ENCODE data around the gene APH1B.

Gene APH1B

DNA sequence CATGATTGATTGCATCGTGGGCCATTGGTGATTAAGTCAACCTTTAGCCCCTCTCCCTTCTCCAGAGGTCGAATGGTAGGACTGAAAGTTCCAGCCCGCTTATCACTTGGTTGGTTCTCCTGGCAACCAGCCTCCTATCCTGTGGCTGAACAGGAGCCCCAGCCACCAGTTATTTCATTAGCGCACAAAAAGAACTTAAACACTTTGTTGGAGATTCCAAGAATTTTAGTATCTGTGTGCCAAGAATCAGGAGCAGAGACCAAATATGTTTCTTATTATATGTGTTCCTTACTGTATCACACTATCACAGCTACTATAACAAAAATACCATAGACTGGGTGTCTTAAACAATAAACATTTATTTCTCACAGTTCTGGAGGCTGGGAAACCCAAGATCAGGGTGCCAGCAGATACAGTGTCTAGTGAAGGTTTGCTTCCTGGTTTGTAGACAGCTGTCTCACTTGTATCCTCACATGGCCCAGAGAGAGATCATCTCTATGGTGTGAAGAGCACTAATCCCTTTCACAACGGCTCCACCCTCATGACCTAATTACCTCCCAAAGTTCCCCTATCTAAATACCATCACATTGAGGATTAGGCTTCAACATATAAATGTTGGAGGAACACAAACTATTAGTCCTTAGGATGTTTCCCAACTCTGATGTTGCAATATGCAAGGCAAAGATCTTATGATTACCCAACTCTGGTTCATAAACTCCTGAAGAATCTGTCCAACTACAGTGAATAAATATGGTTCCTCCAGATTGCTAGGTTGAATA, 30.5 kb upstream of the APH1B start:
- TF ChIP-seq CTBP1 (IDR thresholded peaks at IDR 0.05; ENCODE audit: borderline replicate concordance) (no peak), SP1 (IDR thresholded peaks at IDR 0.05) (no peak), ARNT (IDR thresholded peaks at IDR 0.05) (no peak), HDGF (IDR thresholded peaks at IDR 0.05; ENCODE audit: borderline replicate concordance) (no peak)
- ChIA-PET POLR2A (no interaction called here), CTCF (no interaction called here)
- no peak for DNase-seq (ENCODE audit: extremely low spot score)

DNA sequence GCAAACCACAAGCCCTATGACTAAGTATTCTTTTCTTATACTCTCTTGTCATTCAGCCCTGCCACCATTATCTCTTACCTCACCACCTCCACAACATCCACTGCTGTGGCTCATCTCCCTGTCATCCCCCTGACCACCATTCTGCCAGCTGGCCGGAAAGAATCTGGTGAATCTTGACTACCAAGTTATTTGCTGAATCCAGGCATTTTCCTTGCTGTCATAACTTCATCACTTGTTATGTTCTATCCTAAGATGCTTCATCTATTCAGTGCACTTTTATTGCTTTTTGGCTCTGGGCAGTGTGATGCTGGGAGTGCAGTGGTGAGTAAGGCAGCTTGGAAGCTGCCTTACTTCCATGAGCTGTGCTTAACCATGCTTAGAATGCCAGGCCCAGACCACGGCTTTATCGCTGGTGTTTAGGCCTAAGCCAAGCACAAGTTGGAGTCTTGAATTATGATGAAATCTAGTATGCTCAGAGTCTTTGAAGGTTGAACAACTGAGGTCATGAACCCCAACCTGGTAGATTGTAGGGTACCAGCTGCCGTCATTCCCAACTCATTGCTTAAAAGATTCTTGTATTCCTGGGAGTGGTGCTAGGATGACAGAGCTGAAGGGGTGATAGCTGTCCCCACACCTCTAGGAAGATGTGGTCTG, 27.0 kb upstream of the APH1B start:
- POLR2A ChIA-PET, result no interaction called here
- TF ChIP-seq ZNF384 (IDR thresholded peaks at IDR 0.05) (no peak), FOXM1 (IDR thresholded peaks at IDR 0.05; ENCODE audit: borderline replicate concordance) (no peak)
- no peak for DNase-seq (ENCODE audit: extremely low spot score)
- CTCF ChIA-PET, result no interaction called here

DNA sequence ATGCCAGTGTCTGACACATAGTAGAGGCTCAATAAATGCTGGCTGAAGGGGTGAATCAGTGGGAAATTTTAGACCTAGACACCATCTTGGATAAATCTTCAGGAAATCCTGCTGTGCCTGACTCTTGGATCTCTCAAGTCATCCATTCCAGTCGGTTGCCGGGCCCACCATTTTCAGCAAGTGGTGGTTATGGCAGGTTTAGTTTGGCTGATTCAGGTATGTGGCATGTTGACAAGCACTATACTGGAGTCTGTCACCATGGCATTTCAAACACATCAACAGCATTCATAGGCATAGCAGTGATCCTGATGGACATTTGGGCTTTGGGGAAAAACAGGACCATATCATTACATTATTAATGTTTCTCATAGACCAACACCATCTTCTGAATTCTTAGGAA, 25.7 kb upstream of the APH1B start:
- POLR2A ChIA-PET, result no interaction called here
- CTCF ChIA-PET, result no interaction called here
- TF ChIP-seq L3MBTL2 (conservative IDR thresholded peaks at IDR 0.05), result no peak
- no peak for TF ChIP-seq SP1 (IDR thresholded peaks at IDR 0.05)
- no peak for TF ChIP-seq HDGF (IDR thresholded peaks at IDR 0.05; ENCODE audit: borderline replicate concordance)
- no peak for TF ChIP-seq SUZ12 (IDR thresholded peaks at IDR 0.05)
- TF ChIP-seq ARNT (IDR thresholded peaks at IDR 0.05), result no peak
- TF ChIP-seq FOXM1 (IDR thresholded peaks at IDR 0.05; ENCODE audit: borderline replicate concordance), result no peak
- no peak for TF ChIP-seq FOXA1 (IDR thresholded peaks at IDR 0.05)
- no peak for TF ChIP-seq FOXK2 (IDR thresholded peaks at IDR 0.05)
- TF ChIP-seq LEF1 (IDR thresholded peaks at IDR 0.05; ENCODE audit: borderline replicate concordance), result no peak

DNA sequence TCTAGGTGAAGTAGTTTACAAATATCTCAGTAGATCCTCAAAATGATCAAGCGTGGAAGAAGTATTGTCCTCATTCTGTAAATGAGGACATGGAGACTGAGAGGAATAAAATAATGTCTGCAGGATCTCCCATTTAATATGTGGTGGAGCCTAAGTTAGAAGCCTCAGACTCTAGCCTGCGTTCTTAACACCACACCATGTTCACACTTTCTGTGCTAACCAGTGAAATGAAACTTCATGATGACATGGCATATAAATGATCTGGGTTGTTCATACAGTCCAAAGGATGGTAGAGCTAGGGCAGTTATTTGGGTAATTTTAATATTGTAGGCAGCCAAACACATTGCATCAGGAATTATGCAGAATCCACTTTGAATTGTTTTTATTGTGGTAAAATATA, 25.1 kb upstream of the APH1B start:
- no peak for TF ChIP-seq HDGF (IDR thresholded peaks at IDR 0.05; ENCODE audit: borderline replicate concordance)
- TF ChIP-seq FOXA1 (IDR thresholded peaks at IDR 0.05), result no peak
- no peak for TF ChIP-seq SUZ12 (IDR thresholded peaks at IDR 0.05)
- TF ChIP-seq BHLHE40 (IDR thresholded peaks at IDR 0.05; ENCODE audit: borderline replicate concordance), result no peak
- no peak for TF ChIP-seq FOXM1 (IDR thresholded peaks at IDR 0.05; ENCODE audit: borderline replicate concordance)
- no peak for TF ChIP-seq NFRKB (IDR thresholded peaks at IDR 0.05)
- TF ChIP-seq CTBP1 (IDR thresholded peaks at IDR 0.05; ENCODE audit: borderline replicate concordance), result no peak
- POLR2A ChIA-PET, result no interaction called here
- CTCF ChIA-PET, result no interaction called here
- DNase-seq (ENCODE audit: extremely low spot score), result no peak

More for the DNA sequence above, 25.7 kb upstream of the APH1B start:
- DNase-seq (ENCODE audit: extremely low spot score), result no peak

DNA sequence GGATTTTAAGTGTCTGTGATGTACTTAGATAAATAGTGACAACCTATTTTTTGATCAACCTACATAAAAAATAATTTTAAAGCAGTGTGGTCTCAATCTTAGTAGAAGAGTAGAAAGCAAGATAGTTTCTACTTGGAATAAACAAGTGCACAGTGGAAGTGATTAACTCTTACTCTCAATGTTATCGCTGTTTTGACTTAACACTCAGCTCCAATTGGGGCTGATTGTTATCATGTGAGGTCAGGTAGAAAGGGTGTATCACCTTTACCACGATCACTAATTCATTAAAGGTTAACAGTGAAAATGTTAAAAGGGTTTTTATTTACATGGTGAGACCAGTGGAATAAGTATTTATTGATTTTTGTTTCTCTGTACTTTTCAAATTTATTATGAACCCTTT, 22.4 kb upstream of the APH1B start:
- POLR2A ChIA-PET, result interaction anchor here (0.6 kb wide), 1 partner anchor 21 kb away, joined by 3 read pairs; no protein-coding TSS in a partner anchor
- CTCF ChIA-PET, result interaction anchor here (0.9 kb wide), 1 partner anchor 39 kb away, joined by 11 read pairs; no protein-coding TSS in a partner anchor
- no peak for DNase-seq (ENCODE audit: extremely low spot score)
- TF ChIP-seq SP1 (IDR thresholded peaks at IDR 0.05) (no peak), ZNF384 (IDR thresholded peaks at IDR 0.05) (no peak), ELF4 (IDR thresholded peaks at IDR 0.05) (no peak), LEF1 (IDR thresholded peaks at IDR 0.05; ENCODE audit: borderline replicate concordance) (no peak), CTBP1 (IDR thresholded peaks at IDR 0.05; ENCODE audit: borderline replicate concordance) (no peak)
- TF ChIP-seq, protein P1, sequence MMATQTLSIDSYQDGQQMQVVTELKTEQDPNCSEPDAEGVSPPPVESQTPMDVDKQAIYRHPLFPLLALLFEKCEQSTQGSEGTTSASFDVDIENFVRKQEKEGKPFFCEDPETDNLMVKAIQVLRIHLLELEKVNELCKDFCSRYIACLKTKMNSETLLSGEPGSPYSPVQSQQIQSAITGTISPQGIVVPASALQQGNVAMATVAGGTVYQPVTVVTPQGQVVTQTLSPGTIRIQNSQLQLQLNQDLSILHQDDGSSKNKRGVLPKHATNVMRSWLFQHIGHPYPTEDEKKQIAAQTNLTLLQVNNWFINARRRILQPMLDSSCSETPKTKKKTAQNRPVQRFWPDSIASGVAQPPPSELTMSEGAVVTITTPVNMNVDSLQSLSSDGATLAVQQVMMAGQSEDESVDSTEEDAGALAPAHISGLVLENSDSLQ (IDR thresholded peaks at IDR 0.05), result no peak

DNA sequence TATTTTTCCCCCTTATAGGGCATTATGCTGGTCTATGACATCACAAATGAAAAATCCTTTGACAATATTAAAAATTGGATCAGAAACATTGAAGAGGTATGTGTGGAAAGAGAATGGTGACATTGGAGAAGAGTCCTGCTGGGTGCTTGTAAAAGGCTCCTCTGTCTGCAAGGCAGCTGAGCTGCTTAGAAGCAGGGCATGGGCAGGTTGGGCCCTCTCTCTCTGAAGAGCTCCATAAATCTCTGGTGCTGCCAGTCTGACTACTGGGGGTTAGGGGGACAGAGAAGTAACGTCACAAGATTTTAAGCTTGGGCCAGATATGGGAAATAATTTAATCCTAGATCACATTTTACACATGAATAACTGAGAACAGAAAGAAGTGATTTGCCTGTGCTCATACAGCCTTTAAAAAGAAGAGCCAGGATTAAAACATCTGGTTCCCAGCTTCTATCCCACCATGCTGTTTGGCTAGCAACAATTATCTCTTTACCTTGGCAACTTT, 21.9 kb upstream of the APH1B start:
- TF ChIP-seq NFRKB (IDR thresholded peaks at IDR 0.05), result no peak
- ChIA-PET POLR2A (interaction anchor here (0.6 kb wide), 1 partner anchor 21 kb away, joined by 3 read pairs; no protein-coding TSS in a partner anchor), CTCF (interaction anchor here (0.9 kb wide), 1 partner anchor 39 kb away, joined by 11 read pairs; no protein-coding TSS in a partner anchor)
- no peak for DNase-seq (ENCODE audit: extremely low spot score)

DNA sequence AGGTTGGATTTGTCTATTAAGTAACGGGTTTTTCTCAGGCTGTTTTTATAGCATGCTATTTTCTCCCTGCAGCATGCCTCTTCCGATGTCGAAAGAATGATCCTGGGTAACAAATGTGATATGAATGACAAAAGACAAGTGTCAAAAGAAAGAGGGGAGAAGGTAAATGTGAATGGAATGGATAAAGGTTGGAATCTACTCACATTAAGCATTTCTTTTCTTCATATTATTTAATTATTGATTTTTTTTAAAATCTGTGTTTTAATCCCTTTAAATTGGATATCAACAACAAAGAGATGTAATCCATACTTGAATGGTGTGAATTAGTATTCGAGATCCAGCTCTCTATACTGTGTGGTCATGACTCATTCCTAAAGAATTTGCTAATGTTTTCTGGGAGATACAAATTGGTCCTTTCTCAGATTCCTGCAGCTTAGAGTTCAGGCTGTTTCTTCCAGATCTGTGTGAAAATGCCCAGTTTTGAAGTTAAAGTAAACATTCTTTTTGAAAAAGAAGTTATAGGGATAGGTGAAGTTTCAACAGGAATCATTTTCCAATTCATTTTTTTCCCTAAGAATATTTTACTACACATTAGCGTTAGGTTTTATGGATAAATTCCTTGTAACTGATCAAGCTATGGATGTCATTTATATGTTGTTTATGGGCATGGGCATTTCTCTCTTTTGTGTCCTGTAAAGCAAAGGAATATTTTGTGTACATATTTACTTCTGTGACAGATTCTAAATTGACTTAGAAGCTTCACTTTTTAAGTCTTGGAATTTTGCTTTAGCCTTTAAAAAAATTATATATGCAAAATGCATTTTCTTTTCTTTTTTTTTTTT, 20.8 kb upstream of the APH1B start:
- POLR2A ChIA-PET, result interaction anchor here (0.9 kb wide), 1 partner anchor 20 kb away, joined by 3 read pairs; no protein-coding TSS in a partner anchor
- DNase-seq (ENCODE audit: extremely low spot score), result no peak
- TF ChIP-seq BHLHE40 (IDR thresholded peaks at IDR 0.05; ENCODE audit: borderline replicate concordance) (no peak), ZNF384 (IDR thresholded peaks at IDR 0.05) (no peak), ARNT (IDR thresholded peaks at IDR 0.05) (no peak), FOXK2 (IDR thresholded peaks at IDR 0.05) (no peak), FOXM1 (IDR thresholded peaks at IDR 0.05; ENCODE audit: borderline replicate concordance) (no peak), LEF1 (IDR thresholded peaks at IDR 0.05; ENCODE audit: borderline replicate concordance) (no peak), CTBP1 (IDR thresholded peaks at IDR 0.05; ENCODE audit: borderline replicate concordance) (no peak), SP1 (IDR thresholded peaks at IDR 0.05) (no peak), FOXA1 (IDR thresholded peaks at IDR 0.05) (no peak), ELF4 (IDR thresholded peaks at IDR 0.05) (no peak)
- TF ChIP-seq, protein P1 (IDR thresholded peaks at IDR 0.05), result no peak
- CTCF ChIA-PET, result interaction anchor here (0.7 kb wide), 1 partner anchor 140 kb away, joined by 3 read pairs; no protein-coding TSS in a partner anchor

All from HEK293T (cell line).